Testis (tissue), 3 donors: ENCODE data around the gene FHIT. TPM values are rescaled to one million over a fixed set of nuclear protein-coding genes. Genes with fewer than 3 reads are reported as not detected.

Experiments
- DNase-seq: peaks from one replicate; pipeline ENCODE4 v3.0.0-alpha.2; 2019
- H3K27ac ChIP-seq, 2 donors: fragments of 200-600 bp; sonication (generic); one replicate each; pipeline ENCODE4 v1.5.1; 2019
- H3K27me3 ChIP-seq: fragments of 200-600 bp; sonication (generic); one replicate; pipeline ENCODE4 v1.5.1; 2019
- H3K36me3 ChIP-seq: fragments of 200-600 bp; sonication (generic); one replicate; pipeline ENCODE4 v1.5.1; 2017; ENCODE audit warnings: low read depth; ENCODE audit errors: missing control alignments
- H3K4me1 ChIP-seq: fragments of 200-600 bp; sonication (generic); one replicate; pipeline ENCODE4 v1.5.1; 2019
- H3K4me3 ChIP-seq, 2 donors: fragments of 200-600 bp; sonication (generic); one replicate each; pipeline ENCODE4 v1.5.1; 2017 to 2019
- H3K9me3 ChIP-seq: fragments of 200-600 bp; sonication (generic); one replicate; pipeline ENCODE4 v1.5.1; 2017
- CTCF ChIP-seq, 3 experiments: fragments of 450-650 bp in 2 of 3; fragments of 200-600 bp in 1 of 3; sonication (generic) in 1 of 3; IDR thresholded peaks; one replicate each; pipeline ENCODE4 v1.5.1; 2016 to 2019; ENCODE audit warnings: antibody characterized with exemption in 3 of 3, mild to moderate bottlenecking in 2 of 3, moderate library complexity in 1 of 3
- POLR2A ChIP-seq: fragments of 450-650 bp; IDR thresholded peaks from one replicate; pipeline ENCODE4 v1.6.1; 2017; ENCODE audit warnings: antibody characterized with exemption, mild to moderate bottlenecking, moderate library complexity
- WGBS, 2 donors: methylation state at CpG; one replicate each; pipeline ENCODE4 v1.1.5; 2018; 5-methylcytosine and 5-hydroxymethylcytosine counted together
- intact Hi-C: fragments of 100-400 bp; cut with DNase I; formaldehyde crosslinking; loops from one replicate; pipeline ENCODE4 v1.15.1; 2023; ENCODE audit warnings: low total_unique reads
- polyA plus RNA-seq: library from polyadenylated mRNA; stranded (reverse); fragments of 350-450 nt; fragmentation: Illumina TruSeq; extraction: RNeasy Lipid Tissue Mini Kit (QIAGEN cat#74804); gene quantifications from one replicate; pipeline ENCODE4 v1.2.3, GENCODE V29; 2014; ENCODE audit warnings: low read depth, low replicate concordance; ENCODE audit not compliant: insufficient read depth
- total RNA-seq, 2 donors: library from RNA; depleted of rRNA; stranded (reverse); fragments of >200 nt; gene quantifications; one replicate each; pipeline ENCODE4 v1.2.3, GENCODE V29; 2016

The FHIT gene
- total and polyA plus RNA-seq, 3 donors from 2014 or later = 10.1 to 29.6 (median 15.5) TPM

- H3K4me3 ChIP-seq = no peak overlapping the region
- H3K27ac ChIP-seq = no peak overlapping the region
- H3K27me3 ChIP-seq = no peaks in the 10 kb centered on the region
- WGBS, 2 donors = 100% methylated on average over 1 of the region's 1 CpG
- no peaks in the 10 kb centered on the region for H3K9me3 ChIP-seq
- intact Hi-C loops = no loop called here
- H3K36me3 ChIP-seq = no peaks in the 10 kb centered on the region
- no peak for TF ChIP-seq POLR2A
- TF ChIP-seq CTCF (IDR thresholded peaks at IDR 0.05) = no peak
- DNase-seq = no peak
- no peaks in the 10 kb centered on the region for H3K4me1 ChIP-seq
These were observed 374.1 kb downstream of the FHIT start for GRCh38 chr3:60877188-60877587.

GRCh38 chr3:60870396-60870795 is 380.9 kb downstream of the FHIT start:
- Histone ChIP-seq H3K36me3 (no peaks in the 10 kb centered on the region), H3K4me1 (no peaks in the 10 kb centered on the region), H3K9me3 (no peaks in the 10 kb centered on the region), H3K4me3 (no peak overlapping the region), H3K27ac (no peak overlapping the region), H3K27me3 (no peaks in the 10 kb centered on the region)
- DNase-seq = no peak
- intact Hi-C loops = no loop called here
- TF ChIP-seq POLR2A = no peak
- no peak for TF ChIP-seq CTCF (IDR thresholded peaks at IDR 0.05)
- WGBS, 2 donors = 87 to 98% methylated on average over 3 of the region's 3 CpGs

- Histone ChIP-seq H3K4me1 (no peaks in the 10 kb centered on the region), H3K36me3 (no peaks in the 10 kb centered on the region), H3K27ac (no peak overlapping the region), H3K27me3 (no peaks in the 10 kb centered on the region), H3K4me3 (no peak overlapping the region), H3K9me3 (no peaks in the 10 kb centered on the region)
- TF ChIP-seq POLR2A (no peak), CTCF (IDR thresholded peaks at IDR 0.05) (no peak)
- intact Hi-C loops = no loop called here
- no peak for DNase-seq
These were observed 384.1 kb downstream of the FHIT start for GRCh38 chr3:60867200-60867599.

- intact Hi-C loops = no loop called here
- Histone ChIP-seq H3K27ac (no peak overlapping the region), H3K36me3 (no peaks in the 10 kb centered on the region), H3K27me3 (no peaks in the 10 kb centered on the region), H3K9me3 (no peaks in the 10 kb centered on the region), H3K4me3 (no peak overlapping the region), H3K4me1 (no peaks in the 10 kb centered on the region)
- 81 to 86% methylated on average over 4 of the region's 4 CpGs for WGBS, 2 donors
- TF ChIP-seq CTCF (IDR thresholded peaks at IDR 0.05) = no peak
- TF ChIP-seq POLR2A = no peak
- no peak for DNase-seq
These were observed 394.8 kb downstream of the FHIT start for GRCh38 chr3:60856257-60857046.

GRCh38 chr3:60855250-60855649 is 396.0 kb downstream of the FHIT start:
- 93 to 95% methylated on average over 2 of the region's 2 CpGs for WGBS, 2 donors
- intact Hi-C loops = no loop called here

More at GRCh38 chr3:60855250-60855649, 396.0 kb downstream of the FHIT start:
- H3K27me3 ChIP-seq = no peaks in the 10 kb centered on the region
- H3K27ac ChIP-seq = no peak overlapping the region
- TF ChIP-seq POLR2A = no peak
- TF ChIP-seq CTCF (IDR thresholded peaks at IDR 0.05) = no peak
- no peaks in the 10 kb centered on the region for H3K9me3 ChIP-seq
- no peaks in the 10 kb centered on the region for H3K4me1 ChIP-seq
- DNase-seq = no peak
- no peaks in the 10 kb centered on the region for H3K36me3 ChIP-seq
- no peak overlapping the region for H3K4me3 ChIP-seq
